Adrenal gland (tissue), 5 donors: Measurements from ENCODE around the gene ALDH1L1.

Experiments used
- CTCF ChIP-seq, 6 experiments: fragments of 450-650 bp in 4 of 6; fragments of 200-600 bp in 2 of 6; sonication (generic) in 1 of 6; IDR thresholded peaks; 1 replicate in 5 of 6; 2 replicates in 1 of 6; pipeline versions ENCODE4 v1.5.1 to v1.8.0; 2016 to 2021; ENCODE audit warnings: antibody characterized with exemption in 6 of 6, mild to moderate bottlenecking in 2 of 6, moderate library complexity in 1 of 6
- POLR2A ChIP-seq, 2 donors: fragments of 450-650 bp; IDR thresholded peaks; one replicate each; pipeline ENCODE4 v1.6.1; 2017; ENCODE audit warnings: antibody characterized with exemption in 2 of 2, mild to moderate bottlenecking in 2 of 2, moderate library complexity in 1 of 2
- donor health status: DM: no; HTN: no; CAD: no.

- TF ChIP-seq CTCF (IDR thresholded peaks at IDR 0.05) = no peak
- TF ChIP-seq POLR2A (IDR thresholded peaks at IDR 0.05) = no peak
These were observed 55.0 kb downstream of the ALDH1L1 start for GRCh38 chr3:126125341-126125740.
